Measurements from ENCODE around the gene CD300E. TPM values are rescaled to one million over a fixed set of nuclear protein-coding genes. Genes with fewer than 3 reads are reported as not detected.
"Not testable (repeated sequence)": the region's sequence is repeated elsewhere in the genome, so short reads cannot be mapped to it uniquely, and the experiment has no call there.

The CD300E gene
- polyA plus RNA-seq, 1 donor: 0.04 TPM

DNA sequence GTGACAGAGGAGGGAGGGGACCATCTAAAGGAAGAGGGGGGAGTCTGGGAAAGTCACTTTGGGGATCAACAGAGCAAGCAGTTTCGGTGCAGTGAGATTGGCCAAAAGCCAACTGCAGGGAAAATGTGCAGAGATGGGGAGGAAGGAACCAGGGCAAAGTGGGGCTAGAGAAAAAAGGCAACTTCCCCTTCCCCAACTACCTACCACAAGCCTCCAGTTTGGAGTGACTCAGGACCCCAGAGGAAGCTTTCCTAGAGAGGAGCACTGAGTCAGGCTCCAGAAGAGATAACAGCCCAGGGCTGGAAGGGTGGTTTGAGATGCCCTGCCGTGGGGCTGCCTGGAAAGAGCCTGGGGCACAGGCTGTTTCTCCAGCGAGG lies 24.5 kb downstream of the CD300E start:
- DNase-seq (ENCODE audit: low read depth): no peak

DNA sequence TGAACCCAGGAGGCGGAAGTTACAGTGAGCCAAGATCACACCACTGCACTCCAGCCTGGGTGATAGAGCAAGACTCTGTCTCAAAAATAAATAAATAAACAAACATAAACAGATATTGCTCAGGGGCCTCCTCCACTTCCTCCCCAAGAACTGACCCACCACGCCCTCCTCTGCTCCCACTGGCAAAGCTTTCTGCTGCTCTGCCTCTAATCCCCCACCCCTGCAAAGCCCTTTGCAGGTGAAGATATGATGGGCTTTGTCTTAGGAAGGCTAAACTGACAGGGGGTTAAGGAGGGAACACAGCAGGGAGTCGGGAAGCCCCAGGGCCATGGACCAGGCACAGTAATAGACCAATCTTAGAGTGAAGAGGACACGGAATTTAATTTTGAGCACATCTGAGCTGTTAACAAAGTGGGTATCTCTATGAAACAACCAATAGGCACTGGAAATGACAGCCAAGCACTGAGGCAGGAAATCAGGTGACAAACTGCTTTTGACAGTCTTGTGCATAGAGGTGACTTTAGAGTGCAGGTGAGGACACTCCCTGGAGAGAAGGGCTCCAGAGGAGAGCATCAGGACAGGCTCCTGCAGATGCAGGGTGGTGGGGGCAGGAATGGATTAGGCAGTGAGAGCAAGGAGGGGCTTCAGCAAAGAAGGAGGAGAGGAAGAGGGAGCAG lies 25.1 kb downstream of the CD300E start:
- DNase-seq (ENCODE audit: low read depth): no peak

DNA sequence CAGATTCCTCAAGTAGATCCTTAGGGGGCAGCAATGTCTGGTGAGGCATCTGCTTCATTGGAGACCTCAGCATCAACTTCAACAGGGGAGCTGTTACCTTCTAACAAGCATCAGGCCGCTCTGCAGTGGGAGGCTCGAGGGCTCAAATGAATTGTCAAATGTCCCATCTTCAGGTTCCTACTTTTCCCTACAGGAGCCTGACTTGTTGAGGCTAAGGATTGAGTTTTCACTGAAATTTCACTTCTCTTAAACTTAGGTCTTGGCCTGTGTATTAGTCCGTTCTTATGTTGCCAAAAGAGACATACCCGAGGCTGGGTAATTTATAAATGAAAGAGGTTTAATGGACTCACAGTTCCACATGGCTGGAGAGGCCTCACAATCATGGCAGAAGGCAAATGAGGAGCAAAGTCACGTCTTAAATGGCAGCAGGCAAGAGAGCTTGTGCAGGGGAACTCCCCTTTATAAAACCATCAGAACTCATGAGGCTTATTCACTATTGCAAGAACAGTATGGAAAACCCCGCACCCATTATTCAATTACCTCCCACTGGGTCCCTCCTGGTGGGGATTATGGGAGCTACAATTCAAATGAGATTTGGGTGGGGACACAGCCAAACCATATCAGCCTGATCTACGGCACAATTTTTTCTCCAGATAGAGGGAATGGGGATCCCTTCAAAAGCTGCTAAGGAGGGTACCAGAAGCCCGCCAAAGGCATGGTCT lies 26.3 kb downstream of the CD300E start:
- DNase-seq (ENCODE audit: low read depth): no peak

DNA sequence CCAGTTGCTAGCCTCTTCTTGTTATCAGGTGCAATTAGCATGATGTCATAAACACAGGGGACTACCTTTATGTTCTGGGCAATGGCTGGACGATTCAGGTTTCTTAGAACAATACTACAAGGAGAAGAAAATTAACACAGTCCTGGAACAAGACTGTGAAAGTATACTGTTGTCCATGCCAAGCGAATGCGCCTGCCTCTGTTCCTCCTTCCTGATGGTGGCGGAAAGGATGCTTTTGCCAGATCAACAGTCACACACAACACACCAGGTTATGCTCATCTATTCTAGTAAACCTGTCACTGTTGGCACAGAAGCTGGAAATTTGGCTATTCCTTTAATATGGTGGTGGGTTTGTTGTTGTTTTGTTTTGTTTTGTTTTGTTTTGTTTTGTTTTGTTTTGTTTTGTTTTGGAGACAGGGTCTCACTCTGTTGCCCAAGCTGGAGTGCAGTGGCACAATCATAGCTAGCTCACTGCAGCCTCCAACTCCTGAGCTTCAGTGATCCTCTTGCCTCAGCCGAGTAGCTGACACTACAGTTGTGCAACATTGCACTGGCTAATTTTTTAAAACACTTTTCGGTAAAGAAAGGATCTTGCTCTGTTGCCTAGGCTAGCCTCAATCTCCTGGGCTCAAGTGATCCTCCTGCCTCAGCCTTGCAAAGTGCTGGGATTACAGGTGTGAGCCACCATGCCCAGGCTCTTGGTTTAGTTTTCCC lies 28.3 kb downstream of the CD300E start:
- DNase-seq (ENCODE audit: low read depth): no peak

DNA sequence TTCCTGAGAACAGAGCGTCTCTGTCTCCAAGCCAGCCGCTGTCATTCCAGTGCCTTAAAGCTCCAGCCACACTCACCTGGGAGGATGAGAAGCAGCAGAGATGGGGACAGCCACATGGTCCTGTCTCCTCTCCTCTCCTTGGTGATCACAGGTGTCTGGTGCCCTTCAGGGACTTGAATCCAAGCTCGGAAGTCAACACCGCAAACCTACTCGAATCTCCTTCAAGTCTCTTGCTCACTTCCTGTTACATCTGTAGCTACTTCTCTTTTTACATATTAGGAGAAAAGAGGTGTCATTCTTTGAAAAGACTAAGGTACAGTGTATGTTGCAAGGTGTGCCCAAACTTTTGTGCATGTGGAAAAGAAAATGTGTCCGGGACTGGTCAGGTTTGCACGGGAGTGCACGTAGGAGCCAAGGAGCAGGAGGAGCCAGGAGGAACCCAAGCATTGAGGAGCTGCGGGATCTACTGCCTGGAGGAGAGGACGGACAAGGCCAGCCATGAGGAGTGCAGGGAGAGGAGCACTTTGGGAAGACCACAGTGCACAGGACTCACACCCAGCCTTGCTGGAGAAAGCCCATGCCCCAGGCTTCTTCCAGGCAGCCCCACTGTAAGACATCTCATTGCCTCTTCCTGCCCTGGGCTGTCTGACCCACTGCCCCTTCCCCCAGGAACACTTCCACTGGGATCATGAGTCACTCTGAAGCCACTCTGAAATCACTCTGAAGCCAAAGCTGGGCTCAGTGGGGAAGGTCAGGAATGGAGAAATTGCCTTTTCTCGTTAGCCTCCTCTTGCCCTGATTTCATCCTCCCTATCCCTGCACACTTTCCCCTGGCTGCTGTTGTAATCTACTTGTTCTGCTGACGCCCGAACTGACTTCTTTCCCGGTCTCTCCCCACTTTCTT lies 31.2 kb downstream of the CD300E start, which contains the start of gene CD300LD:
Gene CD300LD (minus strand): TSS at position 197 of the 904 bp plus-strand sequence. CDS start 81 bp downstream, at position 116.
- DNase-seq (ENCODE audit: low read depth): no peak

DNA sequence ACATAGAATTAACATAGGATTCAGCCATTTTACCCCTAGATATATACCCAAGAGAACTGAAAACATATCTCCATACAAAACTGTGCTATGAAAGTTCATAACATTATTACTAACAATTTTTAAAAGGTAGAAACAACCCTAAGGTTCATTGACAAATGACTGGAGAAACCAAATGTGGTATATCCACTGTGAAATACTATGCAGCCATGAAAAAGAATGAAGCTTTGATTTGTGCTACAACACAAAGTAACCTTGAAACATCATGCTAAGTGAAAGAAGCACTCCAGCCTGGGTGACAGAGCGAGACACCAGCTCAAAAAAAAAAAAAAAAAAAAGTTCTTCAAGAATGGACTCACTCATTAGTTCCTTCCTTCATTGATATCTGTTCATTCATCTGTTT lies 32.0 kb downstream of the CD300E start:
- DNase-seq (ENCODE audit: low read depth): no peak

DNA sequence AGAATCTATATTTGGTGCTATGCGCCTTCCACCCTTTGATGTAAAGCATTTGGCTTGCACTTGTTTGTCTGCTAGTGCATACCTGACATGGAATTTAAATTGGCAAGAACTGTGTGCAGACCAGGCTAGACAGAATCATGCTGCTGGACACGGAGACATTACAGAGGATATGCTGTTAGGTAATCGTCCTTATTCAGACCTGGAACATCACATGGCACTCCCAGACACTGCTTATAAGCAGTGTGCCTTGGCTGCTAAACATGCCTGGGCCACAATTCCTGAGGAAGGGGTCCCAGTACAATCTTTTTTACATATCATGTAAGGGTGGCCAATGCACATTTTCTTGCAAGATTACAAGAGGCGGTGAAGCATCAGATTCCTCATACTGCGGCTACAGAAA lies 37.8 kb downstream of the CD300E start:
- DNase-seq (ENCODE audit: low read depth): no peak

DNA sequence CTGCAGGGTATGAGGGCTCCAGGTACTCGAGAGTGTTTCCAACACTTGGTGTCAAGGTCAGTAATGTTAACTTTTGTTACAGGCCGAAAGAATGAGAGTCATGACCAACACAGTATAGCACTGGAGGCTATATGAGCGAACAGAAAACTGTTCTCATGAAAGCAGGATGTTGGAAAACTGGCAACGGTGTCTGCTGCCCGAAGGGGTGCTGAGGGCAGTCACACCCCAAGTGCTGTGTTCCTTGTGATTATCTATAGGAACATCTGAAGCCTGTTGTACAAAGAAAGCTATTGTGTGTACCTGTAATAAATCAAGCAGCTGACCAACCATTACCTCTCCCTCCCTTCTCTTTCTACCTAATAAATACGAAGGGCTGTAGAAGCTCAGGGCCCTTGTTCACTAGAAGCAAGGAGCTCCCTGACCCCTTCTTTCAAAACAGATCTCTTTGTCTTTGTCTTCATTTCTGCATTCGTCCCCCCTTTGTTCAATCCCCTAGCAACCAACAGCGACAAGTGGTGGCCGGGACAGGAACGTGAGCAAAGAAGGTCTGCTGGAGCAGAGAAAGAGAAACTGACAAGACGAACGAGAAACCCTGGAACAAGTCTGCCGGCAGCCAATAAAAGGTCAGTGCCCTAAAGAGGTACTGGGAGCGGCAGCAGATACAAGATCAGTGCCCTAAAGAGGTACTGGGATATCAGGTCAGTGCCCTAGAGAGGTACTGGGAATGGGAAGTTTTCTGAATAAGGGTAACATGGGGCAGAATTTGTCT lies 39.1 kb downstream of the CD300E start:
- no peak for DNase-seq (ENCODE audit: low read depth)

DNA sequence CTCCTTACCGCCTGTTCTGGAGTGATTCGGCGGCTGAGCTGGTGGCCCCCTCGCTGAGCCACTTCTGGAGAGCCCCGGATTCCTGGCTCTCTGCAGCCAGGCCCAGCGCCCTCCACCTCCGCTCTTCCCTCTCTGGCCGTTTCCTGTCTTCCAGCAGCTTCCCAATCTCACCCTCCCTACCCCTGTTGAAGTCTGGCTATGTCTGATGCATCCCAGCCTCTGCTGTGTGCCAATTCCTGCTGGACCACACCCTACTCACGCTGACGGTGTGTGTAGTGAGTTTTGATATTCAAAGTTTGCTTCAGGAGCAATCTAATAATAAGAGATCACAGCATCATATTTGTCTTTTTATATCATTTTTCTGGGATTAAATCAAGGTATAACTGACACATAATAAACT lies 40.9 kb downstream of the CD300E start:
- no peak for DNase-seq (ENCODE audit: low read depth)

DNA sequence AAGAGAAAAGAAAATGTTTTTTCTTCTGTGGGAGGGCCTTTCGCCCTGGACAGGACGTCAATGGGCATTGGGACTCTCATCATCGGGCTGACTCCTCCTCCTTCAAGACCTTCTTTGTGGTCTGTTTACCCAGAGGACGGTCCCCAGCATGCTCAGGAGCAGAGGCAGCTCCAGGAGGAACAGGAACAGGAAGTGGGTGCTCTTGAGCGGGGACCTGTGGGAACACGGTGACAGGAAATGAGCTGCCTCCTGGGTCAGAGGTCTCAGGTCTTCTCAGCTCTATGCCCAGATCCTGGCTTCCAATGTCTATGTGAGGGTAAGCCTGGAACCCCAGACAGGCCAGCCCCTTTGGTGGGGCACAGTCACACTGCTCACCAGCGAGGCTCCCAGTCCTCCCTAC lies 43.6 kb downstream of the CD300E start:
- DNase-seq (ENCODE audit: low read depth): no peak

DNA sequence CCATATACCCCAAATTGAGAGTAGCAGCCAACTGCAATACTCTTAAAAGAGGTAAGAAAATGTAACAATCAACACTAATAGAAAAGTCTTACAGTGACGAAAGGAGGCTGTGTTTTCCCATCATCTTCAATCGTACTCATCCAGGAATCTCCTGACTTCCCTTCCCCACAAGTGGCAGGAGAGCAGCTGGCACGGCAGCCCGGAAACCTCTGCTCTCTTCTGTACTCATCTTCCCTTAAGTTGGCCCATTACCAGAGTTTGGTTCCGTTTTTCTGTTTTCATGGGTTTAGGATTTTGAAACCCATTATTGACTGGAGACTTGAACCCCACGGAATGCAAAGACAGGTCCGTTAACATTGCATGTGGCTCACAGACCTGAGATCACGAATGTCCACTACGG lies 44.6 kb downstream of the CD300E start:
- no peak for DNase-seq (ENCODE audit: low read depth)

DNA sequence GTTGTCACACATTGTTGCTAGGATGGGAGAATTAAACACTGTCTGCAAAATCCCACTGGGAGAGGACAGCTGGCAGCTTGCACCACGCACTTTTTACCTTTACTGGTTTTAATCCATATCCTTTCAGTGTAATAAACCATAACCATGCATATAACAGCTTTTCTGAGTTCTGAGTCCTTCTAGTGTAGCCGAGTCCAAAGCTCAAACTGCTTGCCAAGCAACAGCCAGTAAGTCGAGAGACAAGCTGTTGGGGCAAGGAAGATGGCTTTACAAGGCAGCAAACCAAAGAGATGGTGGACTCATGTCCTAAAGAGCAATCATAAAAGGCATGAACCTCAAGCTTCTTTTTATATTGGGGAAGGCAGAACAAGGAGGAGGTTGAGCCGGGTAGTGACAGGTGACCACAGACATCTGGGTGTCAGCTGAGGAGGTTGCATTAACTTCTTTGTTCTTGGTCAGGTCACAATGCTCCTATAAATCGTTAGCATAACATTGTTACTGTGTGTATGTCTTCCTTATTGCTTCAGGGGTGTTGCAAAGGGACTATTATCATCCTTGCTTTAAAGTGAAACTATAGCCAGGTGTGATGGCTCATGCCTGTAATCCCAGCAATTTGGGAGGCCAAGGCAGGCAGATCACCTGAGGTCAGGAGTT lies 48.9 kb downstream of the CD300E start:
- DNase-seq (ENCODE audit: low read depth): no peak

DNA sequence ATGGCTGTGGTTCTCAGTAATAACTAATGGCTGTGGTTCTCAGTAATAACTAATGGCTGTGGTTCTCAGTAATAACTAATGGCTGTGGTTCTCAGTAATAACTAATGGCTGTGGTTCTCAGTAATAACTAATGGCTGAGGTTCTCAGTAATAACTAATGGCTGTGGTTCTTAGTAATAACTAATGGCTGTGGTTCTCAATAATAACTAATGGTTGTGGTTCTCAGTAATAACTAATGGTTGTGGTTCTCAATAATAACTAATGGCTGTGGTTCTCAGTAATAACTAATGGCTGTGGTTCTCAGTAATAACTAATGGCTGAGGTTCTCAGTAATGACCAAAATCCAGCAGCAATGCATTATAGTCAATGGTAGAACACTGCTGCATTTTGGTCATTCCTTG lies 49.9 kb downstream of the CD300E start:
- not testable (repeated sequence) for DNase-seq (ENCODE audit: low read depth)

DNA sequence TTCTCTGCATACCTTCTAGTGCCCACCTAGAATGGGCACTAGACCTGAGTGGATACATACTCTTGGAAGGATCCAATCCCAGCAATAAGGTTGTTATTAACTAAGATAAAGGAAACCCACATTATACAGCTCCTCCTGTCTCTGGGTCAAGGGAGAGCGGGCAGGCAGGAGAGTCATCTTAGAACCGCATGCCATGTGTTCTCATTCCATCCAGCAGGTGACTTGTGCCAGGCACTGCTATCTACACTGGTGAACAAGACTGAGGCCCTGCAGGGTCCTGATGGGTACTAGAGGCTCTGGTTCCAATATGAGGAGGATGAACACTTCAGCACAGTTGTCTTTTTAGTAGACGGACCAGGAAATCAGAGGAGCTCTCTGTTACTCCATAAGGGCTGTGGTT lies 50.4 kb downstream of the CD300E start:
- DNase-seq (ENCODE audit: low read depth): no peak

DNA sequence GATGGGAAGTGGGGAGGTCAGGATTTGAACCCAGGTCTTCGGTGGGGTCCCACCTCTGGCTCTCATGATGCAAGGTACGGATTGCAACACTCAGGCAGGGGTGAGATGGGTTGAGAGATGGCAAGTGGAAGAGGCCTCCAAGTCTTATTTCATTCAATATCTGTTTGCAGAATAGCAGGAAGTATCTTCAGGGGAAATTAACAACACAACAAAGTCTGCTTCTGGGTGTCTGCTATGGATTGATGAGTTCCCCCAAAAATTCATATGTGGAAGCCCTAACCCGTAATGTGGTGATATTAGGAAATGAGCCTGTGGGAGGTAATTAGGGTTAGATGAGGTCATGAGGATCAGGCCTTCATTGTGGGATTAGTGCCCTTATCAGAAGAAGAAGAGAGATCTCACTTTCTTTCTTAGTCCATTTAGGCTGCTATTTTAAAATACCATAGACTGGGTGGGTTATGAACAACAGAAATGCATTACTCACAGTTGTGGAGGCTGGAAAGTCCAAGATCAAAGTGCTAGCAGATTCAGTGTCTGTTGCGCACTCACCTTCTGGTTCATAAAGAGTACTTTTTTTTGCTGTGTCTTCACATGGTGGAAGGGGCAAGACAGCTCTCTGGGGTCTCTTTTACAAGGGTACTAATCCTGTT lies 51.8 kb downstream of the CD300E start:
- DNase-seq (ENCODE audit: low read depth): no peak

DNA sequence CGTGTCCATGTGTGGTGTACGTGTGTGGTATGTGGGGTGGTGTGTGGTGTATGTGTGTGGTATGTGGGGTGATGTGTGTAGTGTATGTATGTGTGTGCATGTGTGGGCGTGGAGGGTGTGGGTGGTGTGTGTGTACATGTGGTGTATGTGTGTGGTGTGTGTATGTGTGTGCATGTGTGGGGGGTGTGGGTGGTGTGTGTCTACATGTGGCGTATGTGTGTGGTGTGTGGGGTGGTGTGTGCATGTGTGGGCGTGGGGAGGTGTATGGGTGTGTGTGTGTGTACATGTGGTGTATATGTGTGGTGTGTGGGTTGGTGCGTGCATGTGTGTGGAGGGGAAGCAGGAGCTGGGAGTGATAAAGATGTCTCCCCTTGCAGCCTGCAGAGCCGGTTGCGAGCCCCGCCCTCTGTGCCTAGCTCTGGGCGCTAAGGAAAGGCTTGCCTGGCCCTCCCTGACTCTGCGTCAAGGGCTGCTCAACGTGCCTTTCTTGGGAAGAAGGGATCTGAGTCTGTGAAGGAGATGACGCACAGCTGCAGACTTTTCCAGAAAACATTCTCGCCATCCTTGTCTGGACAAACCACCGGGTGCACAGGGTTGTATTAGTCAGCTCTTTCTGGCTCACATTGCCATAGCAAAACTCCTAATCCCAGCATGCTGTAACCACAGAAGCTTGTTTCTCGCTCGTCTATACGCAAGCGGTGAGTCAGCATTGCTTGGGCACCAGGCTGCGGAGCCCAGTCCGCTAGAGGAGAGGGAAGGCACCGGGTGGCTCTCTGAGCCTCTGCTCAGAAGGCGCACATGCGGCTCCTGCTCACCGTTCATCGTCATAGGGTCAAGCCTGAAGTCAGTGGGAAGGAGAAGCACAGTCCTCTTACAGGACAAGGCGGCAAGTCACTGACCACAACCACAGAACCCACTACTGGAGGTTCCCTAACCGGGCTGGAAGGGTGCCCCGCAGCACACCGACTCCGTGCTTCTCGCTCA lies 54.2 kb downstream of the CD300E start:
- DNase-seq (ENCODE audit: low read depth): no peak

DNA sequence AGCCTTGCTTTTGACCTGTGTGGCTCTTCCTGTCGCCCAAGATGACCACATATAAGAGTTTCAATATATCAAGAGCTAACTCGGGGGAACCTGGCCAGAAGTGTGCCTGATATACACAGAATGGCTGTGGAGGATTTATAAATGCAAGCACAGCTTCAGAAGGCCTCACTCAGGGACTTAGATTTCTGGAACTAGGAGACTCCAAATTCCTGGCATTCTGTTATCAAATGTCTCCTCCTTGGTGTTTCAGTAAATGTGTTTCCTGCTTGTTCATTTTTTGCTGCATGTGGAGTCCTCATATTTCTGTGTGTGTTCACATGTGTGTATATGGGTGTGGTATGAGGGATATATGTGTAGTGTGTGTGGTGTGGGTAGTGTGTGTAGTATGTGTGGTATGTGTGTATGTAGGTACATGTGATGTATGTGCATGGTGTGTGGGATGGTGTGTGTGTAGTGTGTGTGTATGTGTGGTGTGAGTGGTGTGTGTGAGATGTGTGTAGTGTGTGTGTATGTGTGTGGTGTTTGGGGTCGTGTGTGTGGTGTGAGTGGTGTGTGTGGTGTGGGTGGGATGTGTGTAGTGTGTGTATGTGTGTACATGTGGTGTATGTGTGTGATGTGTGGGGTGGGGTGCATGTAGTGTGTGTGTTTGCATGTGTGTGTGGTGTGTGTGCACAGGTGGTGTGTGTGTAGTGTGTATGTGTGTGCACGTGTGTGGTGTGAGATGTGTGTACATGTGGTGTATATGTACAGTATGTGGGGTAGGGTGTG lies 55.2 kb downstream of the CD300E start:
- DNase-seq (ENCODE audit: low read depth): no peak

DNA sequence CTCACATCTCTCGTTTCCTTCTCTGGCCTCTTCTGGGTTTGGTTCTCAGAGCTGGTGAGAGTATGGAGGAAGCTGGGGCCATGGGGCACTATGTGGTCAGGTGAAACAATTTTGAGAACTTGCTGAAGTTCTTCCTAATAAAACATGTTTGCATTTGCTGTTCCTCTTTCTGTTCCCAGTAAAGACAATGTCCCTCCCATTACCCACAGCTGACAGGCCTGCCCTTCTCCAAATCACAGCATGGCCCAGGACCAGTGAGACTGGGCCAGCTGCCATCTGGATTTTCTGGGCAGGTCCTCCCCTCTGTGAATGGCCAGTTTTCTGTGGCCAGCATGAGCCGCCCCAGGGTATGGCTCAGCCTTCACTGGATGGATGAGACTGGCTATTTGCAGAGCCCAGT lies 56.1 kb downstream of the CD300E start, which contains the start of gene CD300H:
Gene CD300H (minus strand): TSS at position 113 of the 400 bp plus-strand sequence.
- no peak for DNase-seq (ENCODE audit: low read depth)
